ENCODE results near the gene DUSP2.

Gene DUSP2, protein sequence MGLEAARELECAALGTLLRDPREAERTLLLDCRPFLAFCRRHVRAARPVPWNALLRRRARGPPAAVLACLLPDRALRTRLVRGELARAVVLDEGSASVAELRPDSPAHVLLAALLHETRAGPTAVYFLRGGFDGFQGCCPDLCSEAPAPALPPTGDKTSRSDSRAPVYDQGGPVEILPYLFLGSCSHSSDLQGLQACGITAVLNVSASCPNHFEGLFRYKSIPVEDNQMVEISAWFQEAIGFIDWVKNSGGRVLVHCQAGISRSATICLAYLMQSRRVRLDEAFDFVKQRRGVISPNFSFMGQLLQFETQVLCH

GRCh38 chr2:96145036-96145847, at the start of gene DUSP2:
TSS of gene DUSP2 (minus strand) at chr2:96145440. CDS start at chr2:96145354, 86 bp downstream.
- TF ChIP-seq, protein P1, sequence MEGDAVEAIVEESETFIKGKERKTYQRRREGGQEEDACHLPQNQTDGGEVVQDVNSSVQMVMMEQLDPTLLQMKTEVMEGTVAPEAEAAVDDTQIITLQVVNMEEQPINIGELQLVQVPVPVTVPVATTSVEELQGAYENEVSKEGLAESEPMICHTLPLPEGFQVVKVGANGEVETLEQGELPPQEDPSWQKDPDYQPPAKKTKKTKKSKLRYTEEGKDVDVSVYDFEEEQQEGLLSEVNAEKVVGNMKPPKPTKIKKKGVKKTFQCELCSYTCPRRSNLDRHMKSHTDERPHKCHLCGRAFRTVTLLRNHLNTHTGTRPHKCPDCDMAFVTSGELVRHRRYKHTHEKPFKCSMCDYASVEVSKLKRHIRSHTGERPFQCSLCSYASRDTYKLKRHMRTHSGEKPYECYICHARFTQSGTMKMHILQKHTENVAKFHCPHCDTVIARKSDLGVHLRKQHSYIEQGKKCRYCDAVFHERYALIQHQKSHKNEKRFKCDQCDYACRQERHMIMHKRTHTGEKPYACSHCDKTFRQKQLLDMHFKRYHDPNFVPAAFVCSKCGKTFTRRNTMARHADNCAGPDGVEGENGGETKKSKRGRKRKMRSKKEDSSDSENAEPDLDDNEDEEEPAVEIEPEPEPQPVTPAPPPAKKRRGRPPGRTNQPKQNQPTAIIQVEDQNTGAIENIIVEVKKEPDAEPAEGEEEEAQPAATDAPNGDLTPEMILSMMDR (IDR thresholded peaks at IDR 0.05; ENCODE audit: low read depth, low read length): no peak
- no peak for DNase-seq (ENCODE audit: extremely low read depth, low read depth)

DNA sequence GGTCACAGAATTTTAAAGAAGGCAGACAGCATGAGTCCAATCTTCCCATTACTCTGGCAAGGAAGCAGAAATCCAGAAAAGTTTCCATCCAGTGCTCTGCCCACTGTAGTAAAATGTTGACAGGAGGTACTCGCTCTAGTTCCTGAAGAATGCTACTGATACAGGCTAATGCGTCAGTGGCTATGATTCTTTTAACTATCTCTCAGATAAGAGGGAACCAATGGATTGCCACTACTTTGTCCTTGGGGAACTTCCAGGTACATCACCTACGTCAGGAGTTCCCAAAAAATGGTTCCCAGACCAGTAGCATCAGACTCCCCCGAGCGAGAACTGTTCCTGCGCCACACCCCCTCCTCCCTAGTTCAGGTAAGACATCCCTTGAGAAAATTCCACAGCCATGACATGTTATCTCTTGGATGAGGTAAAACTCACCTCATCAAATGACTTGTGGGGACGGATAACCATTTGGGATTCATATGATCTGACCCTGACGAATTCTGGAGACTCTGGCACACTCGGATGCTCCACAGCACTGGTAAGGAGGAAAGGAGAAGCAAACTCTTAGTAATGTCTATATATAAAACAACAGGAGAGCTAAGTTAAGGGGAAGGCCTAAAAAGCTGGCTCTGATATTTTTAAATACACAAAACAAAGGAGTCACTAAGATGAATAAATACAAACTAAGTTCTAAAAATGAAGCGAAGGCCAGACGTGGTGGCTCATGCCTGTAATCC, 46.9 kb upstream of the DUSP2 start:
- no peak for DNase-seq (ENCODE audit: extremely low read depth, low read depth)
- TF ChIP-seq, protein P1 (IDR thresholded peaks at IDR 0.05; ENCODE audit: low read depth, low read length): no peak

GRCh38 chr2:96188821-96189526, 43.7 kb upstream of the DUSP2 start:
- DNase-seq (ENCODE audit: extremely low read depth, low read depth): no peak
- TF ChIP-seq, protein P1 (IDR thresholded peaks at IDR 0.05; ENCODE audit: low read depth, low read length): no peak

DNA sequence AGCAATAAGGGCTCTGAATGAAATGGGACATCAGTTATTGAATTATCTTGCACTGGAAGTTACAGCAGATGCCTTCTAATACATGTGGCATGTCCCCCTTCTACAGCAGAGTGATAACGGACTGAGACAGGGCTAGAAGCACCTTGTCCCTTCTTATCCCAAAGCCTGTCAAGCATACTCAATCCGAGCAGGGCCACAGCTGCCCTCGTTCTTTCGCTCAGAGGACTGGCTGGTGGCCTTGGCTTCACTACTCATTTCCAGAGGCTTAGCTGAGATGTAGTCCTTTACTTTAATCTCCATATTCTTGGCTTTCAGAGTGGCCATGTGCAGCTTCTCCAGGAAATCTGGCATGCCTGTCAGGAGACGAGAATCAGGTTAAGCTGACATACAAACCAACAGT, 41.3 kb upstream of the DUSP2 start:
- TF ChIP-seq, protein P1 (IDR thresholded peaks at IDR 0.05; ENCODE audit: low read depth, low read length): no peak
- no peak for DNase-seq (ENCODE audit: extremely low read depth, low read depth)

GRCh38 chr2:96185516-96185915, 40.3 kb upstream of the DUSP2 start:
- DNase-seq (ENCODE audit: extremely low read depth, low read depth): no peak

DNA sequence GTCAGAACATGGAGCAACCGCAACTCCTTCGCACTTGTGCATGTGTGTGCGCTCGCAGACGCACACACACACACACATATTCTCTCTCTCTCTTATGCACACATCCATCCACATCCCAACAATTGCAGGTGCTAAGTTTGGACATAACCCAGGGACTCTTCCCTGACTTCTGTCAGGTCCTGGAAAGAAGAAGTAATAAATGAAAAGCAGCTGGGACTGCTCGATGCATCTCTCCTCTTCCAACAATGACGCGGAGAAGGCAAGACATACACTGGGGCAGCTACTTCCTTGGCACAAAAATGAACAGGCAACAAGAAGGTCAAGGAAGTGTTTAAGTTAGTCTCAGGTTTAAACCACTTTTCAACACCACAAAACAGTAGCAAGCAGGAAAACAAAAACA, 39.7 kb upstream of the DUSP2 start:
- TF ChIP-seq, protein P1 (IDR thresholded peaks at IDR 0.05; ENCODE audit: low read depth, low read length): no peak
- DNase-seq (ENCODE audit: extremely low read depth, low read depth): no peak

More at GRCh38 chr2:96185516-96185915, 40.3 kb upstream of the DUSP2 start:
- TF ChIP-seq, protein P1 (IDR thresholded peaks at IDR 0.05; ENCODE audit: low read depth, low read length): no peak
